ENCODE results near the gene MED1.
"Not testable (repeated sequence)": the region's sequence is repeated elsewhere in the genome, so short reads cannot be mapped to it uniquely, and the experiment has no call there.

MED1 gene

DNA sequence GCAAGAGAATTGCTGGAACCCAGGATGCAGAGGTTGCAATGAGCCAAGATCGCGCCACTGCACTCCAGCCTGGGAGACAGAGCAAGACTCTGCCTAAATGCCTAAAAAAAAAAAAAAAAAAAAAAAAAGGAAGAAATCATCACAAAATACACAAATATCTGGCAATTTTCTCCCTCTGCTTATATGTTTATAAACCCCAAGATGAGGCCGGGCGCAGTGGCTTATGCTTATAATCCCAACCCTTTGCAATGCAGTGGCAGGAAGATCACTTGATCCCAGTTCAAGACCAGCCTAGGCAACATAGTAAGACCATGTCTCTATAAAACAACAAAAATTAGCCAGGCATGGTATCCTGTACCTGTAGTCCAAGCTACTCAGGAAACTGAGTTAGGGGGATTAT, 21.5 kb downstream of the MED1 start:
- FAIRE-seq: no peak

DNA sequence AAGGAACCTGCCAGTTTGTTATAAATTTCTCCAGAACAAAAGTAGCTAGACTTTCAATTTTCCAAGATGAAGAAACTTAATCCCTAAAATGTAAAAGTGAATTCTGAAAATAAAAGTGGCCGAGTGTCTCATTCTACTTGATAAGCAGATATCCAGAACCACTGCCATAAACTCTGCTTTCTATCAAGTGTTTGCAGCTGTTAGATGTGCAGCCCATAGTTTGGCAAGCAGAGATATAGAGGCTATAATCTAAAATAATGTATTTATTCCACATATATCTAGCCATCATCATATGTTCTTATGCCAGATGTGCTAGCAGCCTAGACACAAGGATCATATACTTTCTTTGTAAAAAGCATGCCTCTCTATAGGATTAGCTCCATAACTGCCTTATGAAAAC, 34.9 kb downstream of the MED1 start:
- no peak for FAIRE-seq

DNA sequence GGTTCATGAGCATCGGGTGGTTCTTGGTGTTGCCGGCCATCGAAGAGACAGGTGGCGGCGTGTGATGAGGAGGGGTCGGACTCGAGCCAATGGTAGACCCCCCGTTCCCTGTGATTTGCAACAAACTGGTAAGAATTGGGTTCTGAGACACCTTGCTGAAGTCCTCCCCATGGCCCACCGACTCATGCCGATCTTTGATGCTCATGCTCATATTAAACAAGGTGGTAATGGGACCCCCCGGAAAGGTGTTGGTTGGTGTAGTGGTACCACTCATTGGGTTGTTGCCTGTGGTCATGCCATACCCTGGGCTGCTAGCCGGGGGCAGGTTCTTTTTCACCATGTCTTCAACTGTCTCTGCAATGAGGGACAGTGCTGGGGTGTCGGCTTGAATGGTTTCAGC, 40.8 kb downstream of the MED1 start:
- FAIRE-seq: no peak

DNA sequence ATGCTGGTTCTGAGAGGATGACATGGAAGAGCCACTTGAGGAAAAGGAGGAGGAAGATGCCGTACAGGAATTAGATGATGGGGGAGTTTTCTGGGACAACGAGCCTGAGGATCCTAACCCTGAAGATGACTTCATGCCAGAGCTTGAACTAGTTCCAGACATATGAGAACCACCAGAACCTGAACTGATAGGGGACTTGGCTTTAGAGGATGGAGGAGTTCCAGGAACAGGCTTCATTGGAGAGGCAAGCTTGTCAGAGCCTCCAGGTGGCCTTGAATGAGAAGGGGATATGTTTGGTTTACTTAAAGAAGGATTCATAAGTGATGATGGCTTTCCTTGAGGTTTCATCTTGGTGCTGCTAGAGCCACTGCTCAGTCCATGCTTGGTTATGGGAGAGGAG, 42.7 kb downstream of the MED1 start:
- FAIRE-seq: no peak

DNA sequence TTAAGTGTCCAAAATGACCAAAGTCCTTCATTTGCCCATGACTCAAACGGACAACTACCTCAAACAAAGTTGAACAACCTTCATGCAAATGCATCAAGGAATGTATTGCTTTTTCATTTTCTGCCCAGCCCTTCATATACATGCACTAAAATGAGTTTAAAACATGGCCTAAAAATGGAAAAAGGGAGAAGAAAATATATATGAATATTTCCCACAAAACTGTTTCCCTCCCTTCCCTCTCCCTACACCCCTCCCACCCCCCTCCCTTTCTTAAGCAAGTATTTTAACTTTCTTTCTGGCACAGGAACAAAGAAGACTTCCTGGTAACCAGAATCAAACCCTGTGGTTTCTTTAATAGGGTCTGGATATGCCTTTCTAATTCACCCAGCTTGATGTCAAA, 44.1 kb downstream of the MED1 start:
- FAIRE-seq: no peak

DNA sequence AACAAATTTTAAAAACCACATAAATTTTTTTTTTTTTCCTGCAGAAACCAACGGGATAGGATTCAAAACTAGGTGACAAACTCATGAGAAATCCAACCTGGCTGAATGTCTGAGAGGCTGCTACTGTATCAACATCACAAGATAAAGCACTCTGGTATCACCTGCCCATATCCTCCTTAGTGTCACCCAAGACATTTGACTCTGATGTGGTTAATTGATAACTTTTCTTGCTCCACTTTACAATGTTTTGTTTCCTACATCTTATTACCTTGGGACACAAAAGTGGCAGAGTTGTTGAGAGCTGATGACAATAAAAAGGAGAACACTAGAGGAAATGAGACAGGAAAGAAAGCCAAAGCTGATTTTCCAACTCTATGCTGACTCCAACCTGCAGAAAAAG, 45.6 kb downstream of the MED1 start:
- FAIRE-seq: no peak

DNA sequence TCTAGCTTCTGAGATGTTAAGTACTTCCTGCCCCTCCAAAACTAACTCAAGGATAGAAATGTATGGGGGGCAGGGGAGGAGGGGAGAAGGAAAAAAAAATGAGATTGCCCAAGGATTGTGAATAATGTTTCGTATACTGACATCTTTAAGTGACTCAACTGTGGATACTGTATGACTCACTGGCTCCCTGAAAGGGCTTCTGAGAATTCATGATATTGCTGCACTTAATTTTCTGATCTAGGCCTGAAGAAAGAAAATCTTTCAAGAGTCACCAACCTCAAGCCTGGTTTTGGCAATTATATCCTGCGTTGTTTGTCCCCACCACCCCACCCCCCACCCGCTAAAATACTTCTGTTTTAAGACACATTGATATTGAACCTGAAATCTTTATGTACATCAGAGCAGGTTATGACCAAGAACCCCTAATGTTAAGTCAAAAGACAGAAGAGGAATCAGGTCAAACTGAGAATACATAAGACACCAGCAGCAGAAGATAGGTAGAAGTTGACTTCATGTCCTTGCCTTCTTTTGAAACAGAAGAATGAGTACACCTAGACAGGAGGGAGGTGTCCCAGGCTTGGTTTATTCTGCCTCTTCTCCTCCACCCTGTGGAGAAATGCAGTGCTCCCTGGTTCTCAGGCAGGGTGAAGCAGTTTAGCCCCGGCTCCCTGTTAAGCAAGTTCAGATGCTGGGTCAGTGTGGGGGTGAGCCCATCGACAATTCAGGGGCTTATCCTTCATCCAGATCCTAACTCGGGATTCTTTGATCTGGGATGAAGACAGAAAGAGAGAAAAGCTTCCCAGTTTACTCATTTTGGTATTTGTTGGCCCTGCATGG, 46.3 kb downstream of the MED1 start:
- FAIRE-seq: no peak

DNA sequence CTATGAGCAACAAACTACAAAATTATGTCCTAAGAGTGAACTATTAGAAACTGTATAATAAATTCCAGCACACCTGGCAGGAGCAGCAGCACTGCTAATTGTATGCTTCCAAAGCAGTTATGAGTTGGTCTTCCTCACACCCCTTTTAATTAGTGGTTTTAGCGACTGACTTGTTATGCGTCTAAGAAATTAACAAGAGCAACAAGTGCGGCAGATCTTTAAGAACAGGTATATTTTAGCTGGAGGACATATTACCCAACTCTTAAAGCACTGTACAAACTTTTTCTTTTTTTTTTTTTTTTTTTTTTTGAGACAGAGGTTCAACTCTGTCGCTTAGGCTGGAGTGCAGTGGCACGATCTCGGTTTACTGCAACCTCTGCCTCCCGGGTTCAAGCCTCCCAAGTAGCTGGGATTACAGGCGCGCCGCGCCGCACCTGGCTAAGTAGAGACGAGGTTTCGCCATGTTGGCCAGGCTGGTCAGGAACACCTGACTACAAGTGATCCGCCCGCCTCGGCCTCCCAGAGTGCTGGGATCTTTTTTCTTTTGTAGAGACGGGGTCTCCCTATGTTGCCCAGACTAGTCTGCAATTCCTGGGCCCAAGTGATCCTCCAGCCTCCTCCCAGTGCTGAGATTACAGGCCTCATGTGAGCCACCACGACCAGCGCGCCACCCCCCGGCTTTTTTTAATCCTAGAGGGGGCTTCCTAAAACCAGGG, 48.0 kb downstream of the MED1 start:
- FAIRE-seq: no peak

DNA sequence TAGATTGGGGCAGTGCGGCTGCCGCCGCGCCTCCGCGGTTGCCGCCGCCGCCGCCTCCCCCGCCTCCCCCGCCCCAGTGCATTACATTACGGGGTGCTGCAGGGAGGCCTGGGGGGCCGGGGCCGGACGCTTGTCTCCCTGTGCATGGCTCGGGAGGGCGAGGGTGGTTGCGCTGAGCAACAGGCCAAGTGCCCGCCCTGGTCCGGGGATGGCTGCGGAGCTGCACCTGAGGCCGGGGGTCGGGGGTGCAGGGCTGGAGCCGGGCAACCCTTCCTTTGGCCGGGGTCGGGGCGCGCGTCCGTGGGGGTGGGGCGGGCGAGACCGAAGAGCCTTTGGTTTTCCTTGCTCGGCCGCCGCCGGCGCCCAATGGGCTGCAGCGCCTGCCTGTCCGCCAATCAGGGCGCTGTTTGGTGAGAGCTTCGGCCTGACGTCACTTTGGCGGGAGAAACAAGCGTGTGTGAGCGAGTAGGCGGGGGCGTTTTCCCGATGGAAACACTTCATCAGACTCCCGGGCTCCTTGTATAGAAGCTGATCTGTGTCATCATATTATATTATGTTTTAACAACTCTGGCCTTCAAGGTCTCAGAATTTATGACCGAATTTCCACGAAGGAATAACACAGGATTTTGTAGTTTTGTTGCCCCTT, 48.7 kb downstream of the MED1 start:
- FAIRE-seq: peak; percentile 40

DNA sequence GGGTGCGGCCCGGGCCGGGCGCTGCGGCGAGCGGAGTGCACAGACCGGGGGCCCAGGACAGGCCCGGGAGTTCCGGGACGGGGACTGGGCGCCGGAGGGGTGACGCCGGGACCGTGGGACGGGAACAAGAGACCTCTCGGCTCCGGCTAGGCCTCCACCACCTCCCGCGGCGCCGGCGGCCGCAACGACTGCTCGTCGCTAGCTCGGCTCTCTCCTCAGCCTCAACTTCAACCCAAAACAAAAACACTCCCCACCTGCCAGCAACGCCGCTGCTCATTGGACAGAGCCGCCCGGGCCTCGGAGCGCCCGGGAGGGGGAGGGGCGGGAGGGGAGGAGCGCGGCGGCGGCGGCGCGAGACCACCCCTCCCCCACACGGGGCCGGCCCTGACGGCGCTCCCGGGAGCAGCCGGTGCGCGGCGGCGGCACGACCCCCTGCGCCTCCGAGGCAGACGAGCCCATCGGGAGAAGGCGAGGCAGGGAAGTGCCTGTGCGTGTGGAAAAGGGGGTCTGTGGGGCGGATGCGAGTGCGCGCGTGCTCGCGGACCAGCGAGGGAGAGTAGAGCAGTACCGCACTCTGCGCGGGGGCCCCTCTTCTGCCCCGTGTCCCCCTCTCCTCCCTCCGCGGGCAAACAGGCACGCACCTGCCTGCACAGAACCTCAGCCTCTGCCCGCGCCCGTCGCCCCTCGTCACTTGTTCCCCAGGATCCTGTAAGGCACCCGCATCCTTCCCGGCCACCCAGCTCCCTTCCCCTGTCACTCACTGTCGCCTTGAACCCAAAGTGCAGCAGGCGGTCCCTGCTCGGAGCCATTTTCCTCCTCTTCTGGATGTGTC, 49.4 kb downstream of the MED1 start, which contains the start of gene FBXL20:
Gene FBXL20, minus strand, starts transcription at position 215 of the 832 bp plus-strand sequence. CDS start 224 bp downstream, outside the sequence.
- no peak for FAIRE-seq

DNA sequence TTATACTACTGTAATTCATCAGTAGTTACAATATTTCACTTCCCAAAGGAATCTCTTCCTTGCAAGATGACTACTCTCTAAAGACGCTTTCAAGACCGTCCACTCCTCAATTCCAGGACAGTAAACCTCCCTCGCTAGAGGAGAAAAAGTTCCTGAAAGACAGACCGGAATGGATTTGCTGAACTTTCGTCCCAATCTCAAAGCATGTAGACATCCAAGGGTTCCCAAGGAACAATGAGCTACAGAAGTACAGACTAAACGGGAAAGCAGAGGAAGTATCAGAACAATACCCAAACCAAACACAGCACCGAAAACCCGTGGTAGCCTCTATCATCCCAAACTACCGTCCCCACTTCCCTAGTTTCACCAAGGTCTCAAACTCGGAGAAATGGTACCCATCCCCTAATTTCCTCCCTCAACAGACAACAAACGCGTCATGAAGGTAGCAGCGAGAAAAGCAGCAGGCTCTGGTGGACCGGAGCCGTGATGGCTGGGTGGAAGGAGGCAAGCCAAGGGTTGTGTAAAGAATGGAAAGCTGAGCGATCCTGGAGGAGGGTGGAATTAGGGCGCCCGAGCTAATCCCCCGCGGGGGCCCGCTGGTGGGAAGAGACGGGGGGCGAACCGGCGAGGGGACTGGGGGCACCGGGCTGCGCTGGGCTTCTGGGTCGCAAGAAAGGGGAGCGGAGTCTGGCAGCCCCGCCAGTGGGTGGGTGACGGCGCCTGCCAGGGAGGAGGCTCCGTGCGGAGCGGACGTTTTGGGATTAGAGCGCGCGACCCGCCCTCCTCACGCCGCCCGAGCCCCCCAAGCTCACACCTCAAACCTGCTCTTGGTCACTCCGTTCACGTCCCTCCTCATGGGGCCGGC, 50.3 kb downstream of the MED1 start:
- FAIRE-seq: no peak

DNA sequence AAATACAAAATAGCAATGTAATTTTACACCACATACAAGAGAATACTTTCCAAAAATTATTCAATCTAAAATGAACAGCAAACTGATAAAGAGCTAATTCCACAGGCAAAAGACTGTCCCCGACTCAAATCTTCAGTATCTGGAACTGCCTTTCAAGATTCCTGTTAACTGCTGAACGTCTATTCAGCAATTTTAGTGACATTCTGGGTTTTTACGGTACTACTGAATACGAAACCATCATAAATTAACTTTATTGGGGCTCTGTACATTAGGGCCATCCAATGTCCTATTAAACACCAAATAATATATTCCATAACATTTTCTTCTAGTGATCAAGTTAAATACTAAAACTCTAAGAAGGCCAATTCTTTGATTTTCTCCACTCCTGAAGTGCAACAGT, 51.3 kb downstream of the MED1 start:
- FAIRE-seq: no peak

DNA sequence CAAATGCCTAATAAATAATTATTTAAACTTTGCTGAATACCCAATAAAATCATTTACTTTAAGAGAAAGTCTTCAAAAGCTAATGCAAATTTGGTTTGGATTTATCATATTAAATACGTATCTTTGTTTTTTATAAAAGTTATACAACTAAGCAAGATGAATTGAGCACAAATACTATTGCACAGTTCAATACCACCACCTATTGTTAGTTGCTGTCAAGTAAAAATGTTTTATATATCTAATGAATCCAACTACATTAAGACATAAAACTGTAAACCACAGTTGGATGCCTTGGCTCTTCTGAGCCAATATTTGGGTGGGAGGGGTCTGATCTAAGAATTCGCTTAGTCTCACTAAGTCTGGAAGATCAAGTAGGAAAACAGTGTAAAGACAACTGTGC, 57.3 kb downstream of the MED1 start:
- FAIRE-seq: no peak

DNA sequence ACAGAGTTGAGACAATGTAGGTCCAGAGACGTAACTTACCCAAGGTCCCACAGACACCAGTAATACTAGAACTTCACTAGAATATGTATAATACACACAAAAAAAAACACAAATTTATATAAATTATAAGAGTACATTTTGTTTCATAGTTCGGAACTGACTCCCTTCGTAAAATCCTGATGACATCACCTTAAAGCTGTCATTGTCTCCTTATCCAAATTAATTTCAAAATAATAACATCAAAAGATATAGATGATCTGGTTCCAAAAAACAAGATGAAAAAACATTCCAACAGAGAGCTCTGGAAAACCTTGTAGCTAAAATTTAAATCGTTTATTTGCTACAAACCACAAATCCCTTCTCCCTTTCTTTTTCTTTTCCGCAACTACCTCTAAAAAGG, 59.6 kb downstream of the MED1 start:
- FAIRE-seq: no peak

DNA sequence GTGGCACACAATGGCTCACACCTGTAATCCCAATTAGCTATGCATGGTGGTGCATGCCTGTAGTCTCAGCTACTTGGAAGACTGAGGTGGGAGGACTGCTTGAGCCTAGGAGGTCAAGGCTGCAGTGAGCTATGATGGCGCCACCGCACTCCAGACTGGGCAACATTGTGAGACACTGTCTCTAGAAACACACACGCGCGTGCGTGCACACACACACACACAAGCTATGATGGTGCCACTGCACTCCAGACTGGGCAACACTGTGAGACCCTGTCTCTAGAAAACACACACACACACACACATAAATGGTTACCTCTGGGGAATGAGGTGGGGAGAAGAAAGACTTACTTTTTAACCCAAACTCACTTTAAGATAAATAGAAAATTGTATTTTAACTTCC, 66.0 kb downstream of the MED1 start:
- no peak for FAIRE-seq

DNA sequence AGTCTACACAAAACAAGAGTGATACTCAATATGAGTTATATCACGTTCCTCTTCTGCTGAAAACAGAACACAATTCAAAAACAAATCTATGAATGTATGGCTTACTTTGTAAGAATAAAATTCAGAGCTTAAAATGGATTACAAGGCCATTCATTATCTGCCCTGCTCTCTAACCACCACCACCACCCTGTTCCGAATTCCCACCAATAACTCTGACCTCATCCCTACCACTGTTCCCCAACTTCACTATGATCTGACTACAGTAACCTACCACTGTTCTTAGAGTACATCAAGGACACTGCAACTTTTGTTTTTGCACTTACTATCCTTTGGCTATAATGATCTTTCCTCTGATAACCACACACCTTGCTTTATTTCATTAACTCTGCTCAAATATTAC, 70.9 kb downstream of the MED1 start:
- FAIRE-seq: no peak

DNA sequence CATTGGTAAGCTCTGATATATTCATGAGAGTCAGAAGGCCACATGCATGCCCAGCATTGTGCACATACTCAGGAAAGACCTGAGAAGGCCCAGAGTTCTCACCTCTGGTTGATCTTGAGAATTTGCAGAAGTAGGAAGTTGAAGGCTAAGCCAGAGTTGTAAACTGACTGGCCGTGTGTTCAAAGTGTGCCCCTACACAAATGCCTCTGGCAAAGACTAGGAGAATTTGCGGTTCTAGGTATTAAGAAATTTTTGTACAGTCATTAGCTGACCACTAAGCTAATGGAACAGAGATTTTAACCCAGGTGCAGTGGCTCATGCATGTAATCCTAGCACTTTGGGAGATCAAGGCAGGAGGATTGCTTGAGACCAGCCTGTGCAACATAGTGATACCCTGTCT, 74.6 kb downstream of the MED1 start:
- FAIRE-seq: no peak

DNA sequence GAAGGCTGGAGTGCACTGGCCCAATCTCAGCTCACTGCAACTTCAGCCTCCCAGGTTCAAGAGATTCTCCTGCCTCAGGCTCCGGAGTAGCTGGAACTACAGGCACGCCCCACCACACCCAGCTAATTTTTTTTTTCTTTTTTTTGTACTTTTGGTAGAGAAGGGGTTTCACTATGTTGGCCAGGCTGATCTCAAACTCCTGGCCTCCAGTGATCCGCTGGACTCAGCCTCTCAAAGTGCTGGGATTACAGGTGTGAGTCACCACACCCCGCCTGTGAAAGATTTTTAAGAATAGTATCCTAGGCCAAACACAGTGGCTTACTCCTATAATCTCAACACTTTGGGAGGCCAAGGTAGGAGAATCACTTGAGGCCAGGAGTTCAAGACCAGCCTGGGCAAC, 83.3 kb downstream of the MED1 start:
- FAIRE-seq: not testable (repeated sequence)

DNA sequence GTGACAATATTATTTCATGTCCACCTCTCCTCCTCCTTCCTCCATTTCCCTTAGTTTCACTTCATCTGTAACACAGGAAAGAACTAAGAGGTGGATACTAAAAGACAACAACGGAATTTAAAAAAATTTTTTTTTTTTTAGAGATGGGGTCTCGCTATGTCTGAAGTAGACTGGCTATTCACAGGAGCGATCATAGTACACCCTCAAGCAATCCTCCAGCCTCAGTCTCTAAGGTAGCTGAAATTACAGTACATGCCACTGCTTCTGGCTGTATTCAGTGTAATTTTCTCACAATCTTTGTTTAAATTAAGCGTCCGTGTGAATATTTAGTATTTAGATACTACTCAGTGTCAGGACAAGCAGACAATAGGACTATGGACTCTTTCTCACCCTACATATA, 85.2 kb downstream of the MED1 start:
- FAIRE-seq: no peak

DNA sequence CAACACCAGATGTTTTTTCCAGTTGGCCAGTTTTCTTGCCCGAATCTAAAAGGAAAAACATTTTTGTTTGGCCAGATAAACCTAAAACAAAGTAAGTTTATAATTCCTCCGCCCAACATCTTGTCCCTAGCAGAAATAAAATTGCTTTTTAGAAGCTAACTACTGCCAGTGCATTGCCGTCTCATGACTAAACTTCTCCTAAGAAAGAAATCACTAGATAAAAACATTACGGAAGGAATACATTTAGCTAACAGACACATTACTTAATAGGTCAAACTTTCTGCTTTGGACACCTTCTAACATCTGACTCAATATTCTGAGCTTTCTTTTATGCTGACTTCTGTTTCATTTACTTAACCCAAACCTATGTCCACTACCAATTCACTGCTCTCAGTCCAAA, 85.8 kb downstream of the MED1 start:
- no peak for FAIRE-seq

DNA sequence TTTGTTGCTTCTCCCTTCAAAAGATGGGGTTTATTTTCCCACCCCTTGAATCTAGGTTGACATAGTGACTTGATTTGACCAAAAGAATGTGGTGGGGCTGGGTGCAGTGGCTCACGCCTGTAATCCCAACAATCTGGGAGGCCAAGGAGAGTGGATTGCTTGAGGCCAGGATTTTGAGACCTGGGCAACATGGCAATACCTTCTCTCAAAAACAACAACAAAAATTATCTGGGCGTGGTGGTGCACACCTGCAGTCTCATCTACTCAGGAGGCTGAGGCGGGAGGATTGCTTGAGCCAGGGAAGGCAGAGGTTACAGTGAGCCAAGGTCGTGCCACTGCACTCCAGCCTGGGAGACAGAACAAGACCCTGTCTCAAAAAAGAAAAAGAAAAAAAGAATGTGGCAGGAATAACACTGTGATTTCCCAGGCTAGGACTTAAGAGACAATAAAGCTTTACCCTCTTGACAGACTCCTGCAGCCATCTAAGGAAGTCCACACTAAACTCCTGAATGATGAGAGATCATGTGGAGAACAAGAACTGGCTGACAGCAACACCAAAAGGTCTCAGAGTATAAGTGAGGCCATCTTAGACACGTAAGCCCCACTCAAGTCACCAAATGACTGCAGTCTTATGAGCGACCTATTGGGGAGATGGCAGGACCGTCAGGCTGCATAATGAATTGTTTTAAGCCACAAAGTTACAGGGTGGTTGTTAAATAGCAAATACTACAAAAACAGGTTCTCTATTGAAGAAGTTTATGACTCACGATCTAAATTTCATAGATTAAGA, 86.6 kb downstream of the MED1 start:
- no peak for FAIRE-seq
